ENCODE measurements around the gene FOXL2NB. TPM values are rescaled to one million over a fixed set of nuclear protein-coding genes. Genes with fewer than 3 reads are reported as not detected.

Gene FOXL2NB
- total RNA-seq, 1 experiment from 2014 or later, result not detected

GRCh38 chr3:138909904-138910303, 37.1 kb upstream of the FOXL2NB start:
- no peak overlapping the region for H3K27ac ChIP-seq (ENCODE audit: low read length)
- H2AFZ ChIP-seq (ENCODE audit: low read length), result no peak overlapping the region
- no peaks in the 10 kb centered on the region for H3K36me3 ChIP-seq (ENCODE audit: insufficient read depth, low read length)
- no peaks in the 10 kb centered on the region for H3K9me3 ChIP-seq (ENCODE audit: low read length)
- H3K9ac ChIP-seq (ENCODE audit: low read length), result no peak overlapping the region
- no peaks in the 10 kb centered on the region for H3K9me2 ChIP-seq (replicated peaks; ENCODE audit: insufficient read depth, low read length)
- no peak for DNase-seq
- H3K79me2 ChIP-seq (ENCODE audit: low read length), result no peaks in the 10 kb centered on the region
- 0 out of 2 replicates have a peak, but pooled peaks cover 3% of the 10 kb centered on the region for H3K27me3 ChIP-seq (ENCODE audit: low read length)
- H4K20me1 ChIP-seq (ENCODE audit: insufficient read depth, low read depth, low read length), result no peaks in the 10 kb centered on the region
- H3K4me3 ChIP-seq (ENCODE audit: low read length), result no peak overlapping the region
- peaks cover 1% of the 10 kb centered on the region for H3K4me1 ChIP-seq (ENCODE audit: low read length)
- H3K4me2 ChIP-seq (ENCODE audit: low read depth, low read length, poor library complexity, severe bottlenecking), result no peak overlapping the region

- Histone ChIP-seq H3K27me3 (ENCODE audit: low read length) (no peaks in the 10 kb centered on the region), H3K36me3 (ENCODE audit: insufficient read depth, low read length) (no peaks in the 10 kb centered on the region), H3K79me2 (ENCODE audit: low read length) (no peaks in the 10 kb centered on the region), H2AFZ (ENCODE audit: low read length) (no peak overlapping the region), H4K20me1 (ENCODE audit: insufficient read depth, low read depth, low read length) (no peaks in the 10 kb centered on the region), H3K9me2 (replicated peaks; ENCODE audit: insufficient read depth, low read length) (no peaks in the 10 kb centered on the region), H3K4me2 (ENCODE audit: low read depth, low read length, poor library complexity, severe bottlenecking) (no peak overlapping the region), H3K9ac (ENCODE audit: low read length) (no peak overlapping the region), H3K27ac (ENCODE audit: low read length) (no peak overlapping the region), H3K9me3 (ENCODE audit: low read length) (no peaks in the 10 kb centered on the region), H3K4me1 (ENCODE audit: low read length) (peaks cover 5% of the 10 kb centered on the region), H3K4me3 (ENCODE audit: low read length) (no peak overlapping the region)
- peak; percentile 38 for DNase-seq
Measured at GRCh38 chr3:138911621-138912020, 35.4 kb upstream of the FOXL2NB start.

- H3K27ac ChIP-seq (ENCODE audit: low read length), result no peak overlapping the region
- no peak overlapping the region for H3K9ac ChIP-seq (ENCODE audit: low read length)
- no peaks in the 10 kb centered on the region for H4K20me1 ChIP-seq (ENCODE audit: insufficient read depth, low read depth, low read length)
- H3K9me2 ChIP-seq (replicated peaks; ENCODE audit: insufficient read depth, low read length), result no peaks in the 10 kb centered on the region
- H3K79me2 ChIP-seq (ENCODE audit: low read length), result no peaks in the 10 kb centered on the region
- H2AFZ ChIP-seq (ENCODE audit: low read length), result no peak overlapping the region
- peaks cover 5% of the 10 kb centered on the region for H3K4me1 ChIP-seq (ENCODE audit: low read length)
- no peaks in the 10 kb centered on the region for H3K9me3 ChIP-seq (ENCODE audit: low read length)
- H3K4me3 ChIP-seq (ENCODE audit: low read length), result no peak overlapping the region
- no peaks in the 10 kb centered on the region for H3K36me3 ChIP-seq (ENCODE audit: insufficient read depth, low read length)
- no peak overlapping the region for H3K4me2 ChIP-seq (ENCODE audit: low read depth, low read length, poor library complexity, severe bottlenecking)
- no peaks in the 10 kb centered on the region for H3K27me3 ChIP-seq (ENCODE audit: low read length)
- DNase-seq, result peak; percentile 27
Measured at GRCh38 chr3:138912237-138912636, 34.8 kb upstream of the FOXL2NB start.

GRCh38 chr3:138913766-138914165, 33.3 kb upstream of the FOXL2NB start:
- Histone ChIP-seq H3K9me3 (ENCODE audit: low read length) (no peaks in the 10 kb centered on the region), H3K4me3 (ENCODE audit: low read length) (no peak overlapping the region), H4K20me1 (ENCODE audit: insufficient read depth, low read depth, low read length) (no peaks in the 10 kb centered on the region), H3K36me3 (ENCODE audit: insufficient read depth, low read length) (no peaks in the 10 kb centered on the region), H2AFZ (ENCODE audit: low read length) (no peak overlapping the region), H3K27ac (ENCODE audit: low read length) (no peak overlapping the region), H3K4me1 (ENCODE audit: low read length) (peaks cover 5% of the 10 kb centered on the region), H3K4me2 (ENCODE audit: low read depth, low read length, poor library complexity, severe bottlenecking) (no peak overlapping the region), H3K79me2 (ENCODE audit: low read length) (no peaks in the 10 kb centered on the region), H3K9me2 (replicated peaks; ENCODE audit: insufficient read depth, low read length) (no peaks in the 10 kb centered on the region), H3K9ac (ENCODE audit: low read length) (no peak overlapping the region), H3K27me3 (ENCODE audit: low read length) (no peaks in the 10 kb centered on the region)
- no peak for DNase-seq

- Histone ChIP-seq H3K27me3 (ENCODE audit: low read length) (no peaks in the 10 kb centered on the region), H2AFZ (ENCODE audit: low read length) (peak overlapping the region; percentile 91), H3K4me3 (ENCODE audit: low read length) (peak overlapping the region; percentile 81), H3K9ac (ENCODE audit: low read length) (peak overlapping the region; percentile 72), H3K79me2 (ENCODE audit: low read length) (no peaks in the 10 kb centered on the region), H3K9me3 (ENCODE audit: low read length) (no peaks in the 10 kb centered on the region), H4K20me1 (ENCODE audit: insufficient read depth, low read depth, low read length) (no peaks in the 10 kb centered on the region), H3K4me2 (ENCODE audit: low read depth, low read length, poor library complexity, severe bottlenecking) (peak overlapping the region; percentile 85), H3K27ac (ENCODE audit: low read length) (no peak overlapping the region), H3K4me1 (ENCODE audit: low read length) (peaks cover 5% of the 10 kb centered on the region), H3K9me2 (replicated peaks; ENCODE audit: insufficient read depth, low read length) (no peaks in the 10 kb centered on the region), H3K36me3 (ENCODE audit: insufficient read depth, low read length) (no peaks in the 10 kb centered on the region)
- peak; percentile 37 for DNase-seq
Measured at GRCh38 chr3:138914870-138915502, 32.0 kb upstream of the FOXL2NB start.

- Histone ChIP-seq H3K27ac (ENCODE audit: low read length) (peak overlapping the region; percentile 21; the same call in 1 of the 2 replicates), H3K9ac (ENCODE audit: low read length) (peak overlapping the region; percentile 72), H3K9me2 (replicated peaks; ENCODE audit: insufficient read depth, low read length) (no peaks in the 10 kb centered on the region), H4K20me1 (ENCODE audit: insufficient read depth, low read depth, low read length) (no peaks in the 10 kb centered on the region), H3K9me3 (ENCODE audit: low read length) (no peaks in the 10 kb centered on the region), H3K4me2 (ENCODE audit: low read depth, low read length, poor library complexity, severe bottlenecking) (peak overlapping the region; percentile 85), H3K4me1 (ENCODE audit: low read length) (peaks cover 5% of the 10 kb centered on the region), H3K4me3 (ENCODE audit: low read length) (peak overlapping the region; percentile 81), H3K79me2 (ENCODE audit: low read length) (no peaks in the 10 kb centered on the region), H3K27me3 (ENCODE audit: low read length) (no peaks in the 10 kb centered on the region), H2AFZ (ENCODE audit: low read length) (peak overlapping the region; percentile 98), H3K36me3 (ENCODE audit: insufficient read depth, low read length) (no peaks in the 10 kb centered on the region)
- DNase-seq, result peak; percentile 95
Measured at GRCh38 chr3:138915503-138916498, 31.2 kb upstream of the FOXL2NB start.

GRCh38 chr3:138916824-138917223, 30.2 kb upstream of the FOXL2NB start:
- Histone ChIP-seq H3K27me3 (ENCODE audit: low read length) (no peaks in the 10 kb centered on the region), H4K20me1 (ENCODE audit: insufficient read depth, low read depth, low read length) (no peaks in the 10 kb centered on the region), H3K4me1 (ENCODE audit: low read length) (peaks cover 5% of the 10 kb centered on the region), H3K9ac (ENCODE audit: low read length) (no peak overlapping the region), H3K9me2 (replicated peaks; ENCODE audit: insufficient read depth, low read length) (no peaks in the 10 kb centered on the region), H3K27ac (ENCODE audit: low read length) (no peak overlapping the region), H3K9me3 (ENCODE audit: low read length) (no peaks in the 10 kb centered on the region), H3K36me3 (ENCODE audit: insufficient read depth, low read length) (no peaks in the 10 kb centered on the region), H2AFZ (ENCODE audit: low read length) (no peak overlapping the region), H3K4me2 (ENCODE audit: low read depth, low read length, poor library complexity, severe bottlenecking) (no peak overlapping the region), H3K4me3 (ENCODE audit: low read length) (no peak overlapping the region), H3K79me2 (ENCODE audit: low read length) (no peaks in the 10 kb centered on the region)
- DNase-seq, result peak; percentile 36

GRCh38 chr3:138919325-138919724, 27.7 kb upstream of the FOXL2NB start:
- Histone ChIP-seq H3K4me1 (ENCODE audit: low read length) (peaks cover 8% of the 10 kb centered on the region), H3K9me3 (ENCODE audit: low read length) (no peaks in the 10 kb centered on the region), H3K36me3 (ENCODE audit: insufficient read depth, low read length) (no peaks in the 10 kb centered on the region), H3K9me2 (replicated peaks; ENCODE audit: insufficient read depth, low read length) (no peaks in the 10 kb centered on the region), H3K9ac (ENCODE audit: low read length) (no peak overlapping the region), H3K27me3 (ENCODE audit: low read length) (no peaks in the 10 kb centered on the region), H3K79me2 (ENCODE audit: low read length) (no peaks in the 10 kb centered on the region), H4K20me1 (ENCODE audit: insufficient read depth, low read depth, low read length) (no peaks in the 10 kb centered on the region), H3K4me3 (ENCODE audit: low read length) (no peak overlapping the region), H2AFZ (ENCODE audit: low read length) (no peak overlapping the region), H3K27ac (ENCODE audit: low read length) (no peak overlapping the region), H3K4me2 (ENCODE audit: low read depth, low read length, poor library complexity, severe bottlenecking) (no peak overlapping the region)
- peak; percentile 43 for DNase-seq

Data from Karpas-422 (cell line).